Smooth muscle cell (in vitro differentiated cells): ENCODE results near the gene KIAA1671. TPM values are rescaled to one million over a fixed set of nuclear protein-coding genes. Genes with fewer than 3 reads are reported as not detected.
"Not testable (repeated sequence)": the region's sequence is repeated elsewhere in the genome, so short reads cannot be mapped to it uniquely, and the experiment has no call there.

Experiments
- DNase-seq: peaks from one replicate; lab custom pipeline; 2025; ENCODE audit not compliant: unreplicated experiment; lab: John Stamatoyannopoulos, UW
- H2AFZ ChIP-seq: fragments of 200-600 bp; sonication (generic); 2 replicates; pipeline ENCODE4 v1.6.0; 2016; ENCODE audit warnings: antibody characterized with exemption, low read depth, mild to moderate bottlenecking
- H3F3A ChIP-seq: fragments of 200-600 bp; sonication (generic); 2 replicates; pipeline ENCODE4 v1.6.0; 2017; ENCODE audit warnings: antibody characterized with exemption, low read depth
- H3K27ac ChIP-seq: fragments of 200-600 bp; sonication (generic); 2 replicates; pipeline ENCODE4 v1.5.1; 2016; ENCODE audit warnings: low read depth, mild to moderate bottlenecking
- H3K27me3 ChIP-seq: fragments of 200-600 bp; sonication (generic); 2 replicates; pipeline ENCODE4 v1.6.1; 2016; ENCODE audit warnings: low read depth, mild to moderate bottlenecking
- H3K36me3 ChIP-seq: fragments of 200-600 bp; sonication (generic); 2 replicates; pipeline ENCODE4 v1.5.1; 2016; ENCODE audit warnings: low read depth
- H3K4me1 ChIP-seq: fragments of 200-600 bp; sonication (generic); 2 replicates; pipeline ENCODE4 v1.5.1; 2016; ENCODE audit warnings: low read depth
- H3K4me2 ChIP-seq: fragments of 200-600 bp; sonication (generic); 2 replicates; pipeline ENCODE4 v1.6.0; 2016; ENCODE audit warnings: mild to moderate bottlenecking
- H3K4me3 ChIP-seq: fragments of 200-600 bp; sonication (generic); 2 replicates; pipeline ENCODE4 v1.5.1; 2016; ENCODE audit warnings: mild to moderate bottlenecking
- H3K79me2 ChIP-seq: fragments of 200-600 bp; sonication (generic); 2 replicates; pipeline ENCODE4 v1.6.0; 2016; ENCODE audit warnings: low read depth, mild to moderate bottlenecking
- H3K9ac ChIP-seq: fragments of 200-600 bp; sonication (generic); 2 replicates; pipeline ENCODE4 v1.6.0; 2016; ENCODE audit warnings: low read depth
- H3K9me3 ChIP-seq: fragments of 200-600 bp; sonication (generic); replicated peaks from 2 replicates; pipeline ENCODE4 v1.5.1; 2016; ENCODE audit warnings: low read depth
- H4K20me1 ChIP-seq: fragments of 200-600 bp; sonication (generic); 2 replicates; pipeline ENCODE4 v1.6.0; 2016; ENCODE audit warnings: low read depth
- WGBS: methylation state at CpG from one replicate; pipeline ENCODE4 v1.1.7; 2016; ENCODE audit warnings: low lambda C conversion rate; 5-methylcytosine and 5-hydroxymethylcytosine counted together
- polyA plus RNA-seq: library from polyadenylated mRNA; unstranded; fragments of >200 nt; fragmentation: Nextera tagmentation; extraction: Ambion mirVana; gene quantifications from 2 replicates; pipeline ENCODE4 v1.2.1, GENCODE V29; 2016
- total RNA-seq: library from RNA; depleted of rRNA; stranded (reverse); fragments of >200 nt; gene quantifications from 2 replicates; pipeline ENCODE4 v1.2.3, GENCODE V29; 2014
- TF ChIP-seq, protein P1 (sequence below): fragments of 200-600 bp; sonication (generic); IDR thresholded peaks from 2 replicates; pipeline ENCODE4 v1.5.1; 2017; ENCODE audit warnings: borderline replicate concordance, mild to moderate bottlenecking, antibody characterized with exemption; ENCODE audit not compliant: insufficient read depth, poor library complexity, severe bottlenecking

KIAA1671 gene
- 4.8 and 7.6 TPM in 2 replicates for total RNA-seq
- polyA plus RNA-seq: 1.7 and 3.4 TPM in 2 replicates

- H3K79me2 ChIP-seq: peaks cover 16% of the 10 kb centered on the region
- H2AFZ ChIP-seq: peak within 1 kb of the TSS; percentile 99
- no peaks in the 10 kb centered on the region for H3K9me3 ChIP-seq
- H3F3A ChIP-seq: peaks cover 4% of the 10 kb centered on the region
- no peaks in the 10 kb centered on the region for H4K20me1 ChIP-seq
- peak within 1 kb of the TSS; percentile 82 for H3K9ac ChIP-seq
- H3K4me1 ChIP-seq: peaks cover 16% of the 10 kb centered on the region
- H3K27me3 ChIP-seq: no peaks in the 10 kb centered on the region
- H3K36me3 ChIP-seq: no peaks in the 10 kb centered on the region
- DNase-seq: peak; percentile 78
- peak within 1 kb of the TSS; percentile 61 for H3K4me3 ChIP-seq
- H3K4me2 ChIP-seq: peak within 1 kb of the TSS; percentile 84
- H3K27ac ChIP-seq: peak within 1 kb of the TSS; percentile 8
- TF ChIP-seq, protein P1, sequence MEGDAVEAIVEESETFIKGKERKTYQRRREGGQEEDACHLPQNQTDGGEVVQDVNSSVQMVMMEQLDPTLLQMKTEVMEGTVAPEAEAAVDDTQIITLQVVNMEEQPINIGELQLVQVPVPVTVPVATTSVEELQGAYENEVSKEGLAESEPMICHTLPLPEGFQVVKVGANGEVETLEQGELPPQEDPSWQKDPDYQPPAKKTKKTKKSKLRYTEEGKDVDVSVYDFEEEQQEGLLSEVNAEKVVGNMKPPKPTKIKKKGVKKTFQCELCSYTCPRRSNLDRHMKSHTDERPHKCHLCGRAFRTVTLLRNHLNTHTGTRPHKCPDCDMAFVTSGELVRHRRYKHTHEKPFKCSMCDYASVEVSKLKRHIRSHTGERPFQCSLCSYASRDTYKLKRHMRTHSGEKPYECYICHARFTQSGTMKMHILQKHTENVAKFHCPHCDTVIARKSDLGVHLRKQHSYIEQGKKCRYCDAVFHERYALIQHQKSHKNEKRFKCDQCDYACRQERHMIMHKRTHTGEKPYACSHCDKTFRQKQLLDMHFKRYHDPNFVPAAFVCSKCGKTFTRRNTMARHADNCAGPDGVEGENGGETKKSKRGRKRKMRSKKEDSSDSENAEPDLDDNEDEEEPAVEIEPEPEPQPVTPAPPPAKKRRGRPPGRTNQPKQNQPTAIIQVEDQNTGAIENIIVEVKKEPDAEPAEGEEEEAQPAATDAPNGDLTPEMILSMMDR: peak; percentile 99
- WGBS: 3% methylated on average over 66 of the region's 71 CpGs
These were observed at the start of gene KIAA1671 for GRCh38 chr22:24951942-24952836. TSS of gene KIAA1671 (plus strand) at chr22:24952716. CDS start at chr22:25028000, 75,284 bp downstream.

DNA sequence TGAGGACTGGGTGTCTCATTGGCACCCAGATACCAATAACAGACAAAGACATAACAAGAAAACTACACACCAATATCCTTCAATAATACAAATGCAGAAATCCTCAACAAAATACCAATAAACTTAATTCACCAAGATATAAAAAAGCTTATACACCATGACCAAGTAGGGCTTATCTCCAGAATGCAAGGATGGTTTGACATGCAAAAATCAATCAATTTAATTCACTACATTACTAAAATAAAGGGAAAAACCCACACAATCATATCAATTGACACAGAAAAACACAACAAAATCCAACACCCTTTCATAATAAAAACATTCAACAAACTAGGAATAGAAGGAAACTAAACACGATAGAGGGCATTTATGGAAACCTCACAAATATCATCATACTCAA is 46.6 kb upstream of the KIAA1671 start:
- H3F3A ChIP-seq: no peaks in the 10 kb centered on the region
- no peaks in the 10 kb centered on the region for H3K27me3 ChIP-seq
- peaks cover 15% of the 10 kb centered on the region for H3K9me3 ChIP-seq
- peaks cover 3% of the 10 kb centered on the region for H3K36me3 ChIP-seq
- no peak overlapping the region for H3K4me2 ChIP-seq
- TF ChIP-seq, protein P1: no peak
- no peak overlapping the region for H2AFZ ChIP-seq
- no peak overlapping the region for H3K9ac ChIP-seq
- no peak for DNase-seq
- no peak overlapping the region for H3K4me3 ChIP-seq
- H3K27ac ChIP-seq: no peak overlapping the region
- H4K20me1 ChIP-seq: no peaks in the 10 kb centered on the region
- 44% methylated on average over 1 of the region's 1 CpG for WGBS
- no peaks in the 10 kb centered on the region for H3K4me1 ChIP-seq
- H3K79me2 ChIP-seq: no peaks in the 10 kb centered on the region

GRCh38 chr22:24907101-24907500 is 45.4 kb upstream of the KIAA1671 start:
- H3K27me3 ChIP-seq, H3K4me3 ChIP-seq, H3K79me2 ChIP-seq, H3F3A ChIP-seq, H3K4me1 ChIP-seq, H3K9ac ChIP-seq, H4K20me1 ChIP-seq, H2AFZ ChIP-seq, H3K27ac ChIP-seq, DNase-seq, H3K4me2 ChIP-seq, H3K36me3 ChIP-seq: not testable (repeated sequence)
- 93% methylated on average over 3 of the region's 3 CpGs for WGBS
- H3K9me3 ChIP-seq: peaks cover 15% of the 10 kb centered on the region

GRCh38 chr22:24920029-24920428 is 32.5 kb upstream of the KIAA1671 start:
- no peaks in the 10 kb centered on the region for H3K27me3 ChIP-seq
- no peaks in the 10 kb centered on the region for H4K20me1 ChIP-seq
- H3F3A ChIP-seq: no peaks in the 10 kb centered on the region
- DNase-seq: no peak
- H3K4me1 ChIP-seq: no peaks in the 10 kb centered on the region
- no peaks in the 10 kb centered on the region for H3K36me3 ChIP-seq
- H3K9ac ChIP-seq: no peak overlapping the region
- H3K27ac ChIP-seq: no peak overlapping the region
- no peak overlapping the region for H3K4me2 ChIP-seq
- H3K79me2 ChIP-seq: no peaks in the 10 kb centered on the region
- TF ChIP-seq, protein P1: no peak
- WGBS: 93% methylated on average over 4 of the region's 4 CpGs
- H3K9me3 ChIP-seq: no peaks in the 10 kb centered on the region
- no peak overlapping the region for H2AFZ ChIP-seq
- H3K4me3 ChIP-seq: no peak overlapping the region
